Measurements from ENCODE around the gene MTHFD1.

The MTHFD1 gene

GRCh38 chr14:64387782-64388532 is at the start of gene MTHFD1:
TSS of gene MTHFD1 (plus strand) at chr14:64388353. CDS start at chr14:64388428, 75 bp downstream.
- TF ChIP-seq CTCF (IDR thresholded peaks at IDR 0.05): no peak

- TF ChIP-seq CTCF (IDR thresholded peaks at IDR 0.05): no peak
Observed at GRCh38 chr14:64338616-64339316, 49.4 kb upstream of the MTHFD1 start.

- TF ChIP-seq CTCF (IDR thresholded peaks at IDR 0.05): no peak
Observed at GRCh38 chr14:64340560-64341196, 47.5 kb upstream of the MTHFD1 start.

- no peak for TF ChIP-seq CTCF (IDR thresholded peaks at IDR 0.05)
Observed at GRCh38 chr14:64347748-64348147, 40.4 kb upstream of the MTHFD1 start.

- no peak for TF ChIP-seq CTCF (IDR thresholded peaks at IDR 0.05)
Observed at GRCh38 chr14:64349741-64350490, 38.2 kb upstream of the MTHFD1 start.

GRCh38 chr14:64363265-64363846 is 24.8 kb upstream of the MTHFD1 start:
- no peak for TF ChIP-seq CTCF (IDR thresholded peaks at IDR 0.05)

- no peak for TF ChIP-seq CTCF (IDR thresholded peaks at IDR 0.05)
Observed at GRCh38 chr14:64364907-64365306, 23.2 kb upstream of the MTHFD1 start.
